Measurements from ENCODE around the gene ZFYVE27. TPM values are rescaled to one million over a fixed set of nuclear protein-coding genes. Genes with fewer than 3 reads are reported as not detected.

ZFYVE27 gene
- total and polyA plus RNA-seq, 2 of the 4 experiments (the other 2 are of a cell fraction), result 13.1 to 22.2 TPM

DNA sequence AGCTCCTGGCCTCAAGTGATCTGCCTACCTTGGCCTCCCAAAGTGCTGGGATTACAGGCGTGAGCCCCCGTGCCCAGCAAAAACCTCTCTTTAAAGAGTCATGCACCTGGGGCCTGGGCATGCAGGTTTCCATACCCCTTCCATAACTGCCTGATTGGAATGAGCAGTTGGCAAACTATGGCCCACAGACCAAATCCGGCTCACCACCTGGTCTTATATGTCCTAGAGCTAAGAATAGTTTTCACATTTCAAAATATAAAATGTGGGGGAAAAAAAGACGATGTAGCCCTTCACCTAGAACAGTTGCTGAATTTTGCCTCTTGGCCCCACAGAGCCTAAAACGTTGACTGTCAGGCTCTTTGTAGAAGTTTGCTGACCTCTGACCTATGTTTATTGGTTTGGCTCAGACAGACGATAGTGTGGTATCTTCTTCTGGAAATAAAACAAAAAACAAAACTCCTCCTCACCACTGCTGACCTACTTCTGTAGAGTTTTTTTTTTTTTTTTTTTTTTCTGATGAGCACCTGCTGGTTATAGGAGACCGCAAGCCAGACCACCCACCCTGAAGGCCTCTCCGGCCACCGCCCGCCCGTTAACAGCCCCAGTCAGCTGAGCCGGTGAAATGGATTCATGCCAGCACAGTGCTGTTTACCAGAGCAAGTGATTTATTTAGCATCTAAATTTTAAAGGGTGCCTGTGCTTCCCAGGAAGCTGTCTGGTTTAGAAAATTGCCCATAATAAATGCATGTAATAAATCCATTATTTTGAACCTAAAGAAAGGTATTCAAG is 68.4 kb downstream of the ZFYVE27 start:
- H3K9me1 ChIP-seq (ENCODE audit: insufficient read depth, low read length), result no peaks in the 10 kb centered on the region
- H3K14ac ChIP-seq (replicated peaks; ENCODE audit: low read depth, low read length), result no peak overlapping the region
- ChIA-PET POLR2A (ENCODE audit: unreplicated experiment) (no interaction called here), CTCF (interaction anchor here (0.5 kb wide), 1 partner anchor 364 kb away, joined by 3 read pairs; no protein-coding TSS in a partner anchor)
- no peak overlapping the region for H2BK5ac ChIP-seq (ENCODE audit: low read depth, low read length, poor library complexity, severe bottlenecking)
- no peak overlapping the region for H3K4ac ChIP-seq (ENCODE audit: low read depth, low read length)
- H3K4me1 ChIP-seq (ENCODE audit: control insufficient read depth, insufficient read depth, low read length), result no peaks in the 10 kb centered on the region
- dilution Hi-C loops (cut with HindIII; ENCODE audit: low sequenced_read_pairs, unreplicated experiment) (no loop called here), in situ Hi-C loops (cut with MboI; ENCODE audit: low sequenced_read_pairs) (no loop called here), intact Hi-C loops (cut with micrococcal nuclease) (no loop called here)
- H2BK120ac ChIP-seq (ENCODE audit: low read depth, low read length), result no peak overlapping the region
- H4K91ac ChIP-seq (ENCODE audit: insufficient read depth, low read depth, low read length), result no peak overlapping the region
- no peak overlapping the region for H3K23ac ChIP-seq (ENCODE audit: low read depth, low read length)
- ATAC-seq (ENCODE audit: low read depth), result no peak
- H2AK9ac ChIP-seq (replicated peaks; ENCODE audit: low read depth, low read length, poor library complexity), result no peak overlapping the region
- H2AFZ ChIP-seq (replicated peaks; ENCODE audit: low read length, poor library complexity), result no peak overlapping the region
- no peak overlapping the region for H2AK5ac ChIP-seq (ENCODE audit: low read depth, low read length)
- no peaks in the 10 kb centered on the region for H3K79me1 ChIP-seq (ENCODE audit: low read depth in 1 of 2, low read length in 2 of 2)
- H3K56ac ChIP-seq (ENCODE audit: extremely low read depth, insufficient read depth, low read length), result no peak overlapping the region
- H4K5ac ChIP-seq (ENCODE audit: low read depth, low read length), result no peak overlapping the region
- no peak overlapping the region for H3K27ac ChIP-seq (ENCODE audit: insufficient read depth, low read length)
- H3K9me3 ChIP-seq (ENCODE audit: control insufficient read depth, insufficient read depth, low read length), result no peaks in the 10 kb centered on the region
- H3K36me3 ChIP-seq (ENCODE audit: control insufficient read depth, insufficient read depth, low read length), result no peaks in the 10 kb centered on the region
- BruUV-seq (replicated peaks), result no TSS peak
- 80% methylated on average over 2 of the region's 12 CpGs; no CpG with 5 or more reads in 1 of the 2 experiments for WGBS, 2 experiments (ENCODE audit: extremely low coverage in 2 of 2, insufficient read length in 1 of 2)
- H4K20me1 ChIP-seq (ENCODE audit: insufficient read depth, low read length), result no peaks in the 10 kb centered on the region
- H3K9ac ChIP-seq (ENCODE audit: low read depth, low read length), result no peak overlapping the region
- no peak overlapping the region for H3K4me3 ChIP-seq (ENCODE audit: insufficient read depth, low read depth, low read length)
- no peak overlapping the region for H3K18ac ChIP-seq (ENCODE audit: low read depth, low read length)
- TF ChIP-seq FOS (IDR thresholded peaks at IDR 0.05; ENCODE audit: low read depth, low read length), result no peak
- no peak for TF ChIP-seq MAFK (IDR thresholded peaks at IDR 0.05; ENCODE audit: low read depth, low read length)
- TF ChIP-seq NFE2L2 (IDR thresholded peaks at IDR 0.05; ENCODE audit: low read depth, low read length), result no peak
- TF ChIP-seq SMC3 (IDR thresholded peaks at IDR 0.05; ENCODE audit: low read depth, low read length), result no peak
- no peak for TF ChIP-seq CEBPB (IDR thresholded peaks at IDR 0.05; ENCODE audit: low read depth, low read length)
- no peak for DNase-seq
- H2BK20ac ChIP-seq (ENCODE audit: low read depth, low read length), result no peak overlapping the region
- H3K27me3 ChIP-seq (ENCODE audit: control insufficient read depth, insufficient read depth, low read length), result peaks cover 29% of the 10 kb centered on the region
- H3K4me2 ChIP-seq (ENCODE audit: low read depth, low read length), result no peak overlapping the region
- no peak overlapping the region for H2BK15ac ChIP-seq (ENCODE audit: low read depth, low read length)
- no peak overlapping the region for H4K8ac ChIP-seq (ENCODE audit: low read depth in 2 of 2, low read length in 2 of 2)

Measured in IMR-90 (cell line).